Loucy (cell line): ENCODE data around the gene DNMBP.

Source experiments
- CTCF ChIP-seq: fragments of 200-600 bp; sonication (generic); conservative IDR thresholded peaks from 2 replicates; pipeline ENCODE4 v1.5.1; 2014; ENCODE audit warnings: mild to moderate bottlenecking, antibody characterized with exemption, low read length
- EZH2phosphoT487 ChIP-seq: fragments of 200-600 bp; IDR thresholded peaks from 2 replicates; pipeline ENCODE4 v1.6.1; 2018; ENCODE audit warnings: antibody characterized with exemption, mild to moderate bottlenecking, moderate library complexity, borderline replicate concordance

GRCh38 chr10:100041306-100042002 lies 31.7 kb upstream of the DNMBP start:
- TF ChIP-seq CTCF (no peak), EZH2phosphoT487 (no peak)
